ENCODE results near the gene GGCX. TPM values are rescaled to one million over a fixed set of nuclear protein-coding genes. Genes with fewer than 3 reads are reported as not detected.

GGCX gene
- total and polyA plus RNA-seq, 2 of the 13 experiments (the other 11 are each of a cell fraction or from before 2014, with no cell fraction given): 72.5 to 103 TPM

GRCh38 chr2:85537600-85538506 lies 23.4 kb downstream of the GGCX start (continued):
- peak; percentile 57 for TF ChIP-seq ARID5B (CRISPR knock-in tag; IDR thresholded peaks at IDR 0.05)
- peak; percentile 83 for TF ChIP-seq MYC (CRISPR knock-in tag; IDR thresholded peaks at IDR 0.05; ENCODE audit: borderline replicate concordance)
- no peak for TF ChIP-seq GATAD1 (CRISPR knock-in tag; IDR thresholded peaks at IDR 0.05)
- TF ChIP-seq RNF2 (conservative IDR thresholded peaks at IDR 0.05; ENCODE audit: low read depth): peak; percentile 58; the same call in 1 of the 2 replicates
- no peak for TF ChIP-seq PLRG1 (conservative IDR thresholded peaks at IDR 0.05)
- TF ChIP-seq SNAPC2 (CRISPR knock-in tag; IDR thresholded peaks at IDR 0.05): 0 out of 2 replicates have a peak, but pooled peaks have one; percentile 17
- 0 out of 2 replicates have a peak, but pooled peaks have one; percentile 7 for TF ChIP-seq ZNF20 (CRISPR knock-in tag; IDR thresholded peaks at IDR 0.05)
- TF ChIP-seq ZMYM3 (CRISPR knock-in tag; IDR thresholded peaks at IDR 0.05): peak; percentile 39; the same call in 1 of the 2 replicates
- 0 out of 2 replicates have a peak, but pooled peaks have one; percentile 56 for TF ChIP-seq THAP11 (CRISPR knock-in tag; IDR thresholded peaks at IDR 0.05)
- TF ChIP-seq ZZZ3 (CRISPR knock-in tag; IDR thresholded peaks at IDR 0.05; ENCODE audit: borderline replicate concordance): no peak
- TF ChIP-seq CTCF (CRISPR knock-in tag; IDR thresholded peaks at IDR 0.05): peak; percentile 79
- TF ChIP-seq MEF2D (CRISPR knock-in tag; IDR thresholded peaks at IDR 0.05): peak; percentile 33
- 0 out of 2 replicates have a peak, but pooled peaks have one; percentile 14 for TF ChIP-seq GTF3A (CRISPR knock-in tag; conservative IDR thresholded peaks at IDR 0.05)
- peak; percentile 50; the same call in 1 of the 2 replicates for TF ChIP-seq HNF4A (CRISPR knock-in tag; IDR thresholded peaks at IDR 0.05)
- no peak for TF ChIP-seq ZNF569 (CRISPR knock-in tag; IDR thresholded peaks at IDR 0.05; ENCODE audit: borderline replicate concordance)
- TF ChIP-seq EED (CRISPR knock-in tag; IDR thresholded peaks at IDR 0.05): 0 out of 2 replicates have a peak, but pooled peaks have one; percentile 49
- no peak for TF ChIP-seq HES4 (CRISPR knock-in tag; IDR thresholded peaks at IDR 0.05; ENCODE audit: borderline replicate concordance)
- TF ChIP-seq KMT2B (CRISPR knock-in tag; IDR thresholded peaks at IDR 0.05): peak; percentile 2; the same call in 1 of the 2 replicates
- TF ChIP-seq TFDP1 (CRISPR knock-in tag; IDR thresholded peaks at IDR 0.05; ENCODE audit: borderline replicate concordance): no peak
- TF ChIP-seq FOXO4 (CRISPR knock-in tag; conservative IDR thresholded peaks at IDR 0.05): 0 out of 2 replicates have a peak, but pooled peaks have one; percentile 90

All from HepG2 (cell line).